Kidney tubule cell (primary cell): ENCODE data around the gene SF1.

Source experiments
- DNase-seq: peaks from one replicate; pipeline ENCODE4 v3.0.0-alpha.2; 2018; ENCODE audit warnings: low spot score

The SF1 gene

DNA sequence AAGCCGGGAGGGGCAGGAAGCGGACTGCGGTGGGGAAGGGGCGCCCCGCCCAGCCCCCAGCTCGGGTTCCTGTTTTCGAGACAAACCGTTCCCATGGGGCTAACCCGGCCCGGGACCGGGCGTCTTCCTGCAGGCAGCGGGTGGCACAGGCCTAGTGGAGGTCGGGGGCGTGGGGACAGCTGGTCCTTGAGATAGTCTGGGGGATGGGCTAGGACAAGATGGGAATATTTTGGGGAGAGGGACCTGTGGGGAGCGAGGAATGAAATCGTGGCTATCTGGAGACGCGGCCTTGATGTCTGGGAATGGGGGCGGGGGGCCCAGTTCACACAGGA is 33.2 kb downstream of the SF1 start:
- DNase-seq: no peak

DNA sequence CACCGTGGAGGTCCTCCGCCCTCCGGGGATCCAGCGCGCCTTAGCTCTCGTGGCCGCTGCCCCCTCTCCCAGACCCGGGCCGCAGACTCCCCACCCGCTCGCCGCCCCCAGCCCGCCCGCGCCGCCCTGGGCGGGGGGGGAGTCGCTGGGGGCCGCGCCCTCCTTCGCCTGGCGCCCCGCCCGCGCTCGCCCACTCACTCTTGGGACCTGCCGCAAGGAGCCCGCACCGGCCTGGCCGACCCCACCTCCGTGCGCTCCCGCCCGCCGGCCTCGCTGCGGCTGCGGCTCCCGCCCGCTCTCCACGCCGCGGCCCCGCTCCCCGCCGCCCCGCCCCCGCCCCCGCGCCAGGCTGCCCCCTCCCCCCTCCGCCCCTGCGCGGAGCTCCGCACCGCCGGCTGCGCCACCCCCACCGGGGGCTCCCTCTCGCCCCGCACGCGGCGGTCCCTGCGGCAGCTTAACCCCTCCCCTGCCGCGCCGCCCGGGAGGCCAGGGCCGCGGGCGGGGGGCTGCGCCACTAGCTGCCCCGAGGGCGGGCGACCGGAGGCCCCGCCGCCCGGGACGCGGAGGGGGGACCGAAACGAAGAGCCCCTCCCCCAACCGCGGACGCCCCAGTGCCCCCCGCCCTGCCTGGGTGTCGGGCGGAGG is 33.7 kb downstream of the SF1 start:
- no peak for DNase-seq

DNA sequence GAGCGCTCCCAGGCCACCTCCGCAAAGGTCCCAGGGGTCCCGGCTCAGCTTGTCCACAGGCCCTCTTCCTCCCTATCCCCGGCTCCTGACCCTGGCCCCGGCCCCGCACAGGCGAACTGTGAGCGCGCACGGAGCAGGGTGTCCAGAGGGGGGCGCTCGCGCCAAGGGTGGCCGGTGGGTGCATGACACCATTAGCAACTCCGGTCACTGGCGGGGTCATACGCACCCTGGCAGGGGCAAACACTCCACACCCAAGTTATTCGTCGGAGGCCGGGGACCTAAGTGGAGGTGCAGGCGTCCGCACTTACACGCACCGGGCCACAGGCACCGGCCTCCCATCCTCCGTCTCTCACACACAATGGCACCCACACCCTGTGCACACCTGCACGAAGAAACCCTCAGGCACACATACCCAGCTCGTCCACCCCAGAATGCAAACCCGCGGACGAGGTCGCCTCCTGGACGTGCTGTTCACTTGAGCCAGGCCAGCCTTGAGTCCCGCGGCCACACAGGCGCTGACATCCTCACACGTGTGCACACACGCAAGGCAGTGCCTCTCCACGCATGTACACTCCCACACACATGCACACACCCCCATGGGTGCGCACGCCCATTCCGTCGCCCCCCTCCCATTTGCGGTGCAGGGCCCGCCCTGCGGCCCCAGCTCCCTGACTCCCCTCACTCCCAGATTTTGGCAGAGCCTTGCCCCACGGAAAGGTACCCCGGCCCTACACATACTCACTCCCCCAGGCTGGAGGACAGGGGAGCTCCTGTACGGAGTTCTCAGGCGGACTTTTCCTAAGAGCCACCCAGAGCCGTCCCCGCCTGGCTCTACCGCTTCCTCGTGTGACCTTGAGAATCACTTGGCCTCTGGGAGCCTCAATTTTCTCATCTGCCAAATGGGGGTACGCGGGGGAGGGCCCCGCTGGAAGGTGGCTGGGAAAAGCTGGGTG is 34.5 kb downstream of the SF1 start, which contains the start of gene RASGRP2:
Gene RASGRP2 (minus strand): TSS at position 552 of the 953 bp plus-strand sequence. CDS start 1,276 bp downstream, outside the sequence.
- peak; percentile 17 for DNase-seq

DNA sequence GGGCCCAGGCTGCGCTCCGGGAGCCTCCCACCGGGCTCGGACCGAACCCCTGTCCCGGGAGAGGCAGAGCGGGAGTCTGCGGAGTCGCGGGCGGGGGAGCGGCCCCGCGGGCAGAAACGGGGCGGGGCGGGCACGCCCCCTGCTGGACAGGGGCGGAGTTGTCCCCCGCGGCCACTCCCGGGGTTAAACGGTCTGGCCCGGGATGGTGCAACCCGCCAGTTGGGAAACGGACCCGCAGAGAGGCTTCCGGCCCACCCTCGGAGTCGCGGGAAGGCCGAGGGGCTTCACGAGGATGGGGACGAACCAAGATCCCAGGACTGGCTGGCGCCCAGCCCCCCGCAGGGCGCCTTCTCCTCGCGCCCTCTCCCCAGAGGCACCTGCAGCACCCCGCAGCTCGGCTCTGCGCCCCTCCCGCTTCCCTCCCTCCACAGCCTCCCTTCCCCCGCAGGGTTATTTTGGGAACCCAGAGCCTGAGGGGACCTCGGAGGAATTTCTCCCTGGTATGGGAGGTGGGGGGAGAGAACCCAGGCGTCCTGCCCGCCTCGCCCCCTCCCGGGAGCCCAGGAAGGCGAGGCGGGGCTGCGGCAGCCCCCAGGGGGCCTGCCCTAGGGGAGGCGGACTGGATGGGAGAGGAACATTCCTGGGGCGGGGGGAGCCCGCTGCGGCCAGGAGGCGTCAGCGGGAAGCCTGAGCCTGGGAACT is 35.3 kb downstream of the SF1 start:
- DNase-seq: peak; percentile 35

DNA sequence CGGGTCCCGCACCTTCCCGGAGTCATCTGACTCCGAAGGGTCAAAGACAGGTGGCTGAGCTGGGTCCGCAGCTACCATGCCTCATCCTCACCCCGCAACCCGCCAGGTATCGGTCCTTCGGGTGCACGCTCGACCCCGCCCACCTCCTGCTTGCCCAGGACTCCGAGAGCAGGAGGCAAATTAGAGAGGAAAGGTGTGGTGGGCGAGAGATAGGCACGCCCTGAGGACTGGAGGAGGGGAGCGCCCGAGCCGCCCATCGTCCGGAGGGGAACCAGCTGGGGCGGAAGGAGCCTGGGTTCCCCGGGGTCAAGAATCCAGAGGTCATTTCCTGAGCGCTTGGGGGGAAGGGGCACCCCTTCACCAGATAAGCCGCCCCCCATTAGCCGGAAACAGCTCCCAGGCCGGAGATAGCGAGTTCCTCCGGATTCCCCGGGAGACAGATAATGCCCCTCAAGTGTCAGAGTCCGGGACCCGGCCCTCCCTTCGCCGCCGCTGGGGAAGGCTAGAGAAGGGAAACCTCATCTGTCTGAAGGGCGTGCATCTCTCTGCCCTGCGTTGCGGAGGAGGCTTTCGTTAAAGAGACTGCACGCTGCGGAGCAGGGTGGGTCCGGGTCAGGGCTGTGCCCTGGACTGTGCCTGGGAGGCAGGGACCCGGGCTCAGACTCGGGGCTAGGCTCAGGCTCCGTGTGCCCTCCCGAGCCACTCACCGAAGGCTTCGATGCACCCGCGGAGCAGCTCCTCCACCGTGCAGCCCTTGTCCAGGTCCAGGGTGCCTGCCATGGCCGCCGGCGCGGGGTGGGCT is 36.1 kb downstream of the SF1 start:
- DNase-seq: no peak

- DNase-seq: no peak
Observed at GRCh38 chr11:64741375-64742086, 36.8 kb downstream of the SF1 start.

- no peak for DNase-seq
Observed at GRCh38 chr11:64739871-64740270, 38.5 kb downstream of the SF1 start.

- no peak for DNase-seq
Observed at GRCh38 chr11:64736654-64737053, 41.7 kb downstream of the SF1 start.

DNA sequence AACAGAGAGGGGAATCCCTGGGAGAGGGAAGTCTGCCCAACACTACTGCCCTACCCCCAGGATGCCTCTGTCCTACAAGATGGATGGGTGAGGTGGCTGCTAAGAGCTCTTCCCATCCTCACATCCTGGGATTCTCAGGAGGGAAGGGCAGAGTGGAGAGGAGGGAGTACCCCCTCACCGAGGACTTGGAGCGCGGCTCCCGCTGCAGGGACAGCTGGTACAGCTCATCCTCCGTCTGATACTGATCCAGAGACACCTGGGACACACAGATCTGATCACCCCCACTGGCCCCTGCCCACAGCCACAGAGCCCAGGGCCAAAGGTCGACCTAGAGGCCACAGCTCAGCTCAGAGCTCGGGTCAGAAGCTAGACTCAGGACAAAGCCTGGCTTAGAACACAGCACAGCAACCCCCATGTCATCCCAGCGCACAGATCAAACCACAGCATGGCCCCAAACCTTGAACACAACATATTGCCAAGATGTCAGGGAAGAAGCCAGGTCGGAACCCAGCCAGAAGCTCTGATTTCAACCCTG is 42.5 kb downstream of the SF1 start:
- no peak for DNase-seq

DNA sequence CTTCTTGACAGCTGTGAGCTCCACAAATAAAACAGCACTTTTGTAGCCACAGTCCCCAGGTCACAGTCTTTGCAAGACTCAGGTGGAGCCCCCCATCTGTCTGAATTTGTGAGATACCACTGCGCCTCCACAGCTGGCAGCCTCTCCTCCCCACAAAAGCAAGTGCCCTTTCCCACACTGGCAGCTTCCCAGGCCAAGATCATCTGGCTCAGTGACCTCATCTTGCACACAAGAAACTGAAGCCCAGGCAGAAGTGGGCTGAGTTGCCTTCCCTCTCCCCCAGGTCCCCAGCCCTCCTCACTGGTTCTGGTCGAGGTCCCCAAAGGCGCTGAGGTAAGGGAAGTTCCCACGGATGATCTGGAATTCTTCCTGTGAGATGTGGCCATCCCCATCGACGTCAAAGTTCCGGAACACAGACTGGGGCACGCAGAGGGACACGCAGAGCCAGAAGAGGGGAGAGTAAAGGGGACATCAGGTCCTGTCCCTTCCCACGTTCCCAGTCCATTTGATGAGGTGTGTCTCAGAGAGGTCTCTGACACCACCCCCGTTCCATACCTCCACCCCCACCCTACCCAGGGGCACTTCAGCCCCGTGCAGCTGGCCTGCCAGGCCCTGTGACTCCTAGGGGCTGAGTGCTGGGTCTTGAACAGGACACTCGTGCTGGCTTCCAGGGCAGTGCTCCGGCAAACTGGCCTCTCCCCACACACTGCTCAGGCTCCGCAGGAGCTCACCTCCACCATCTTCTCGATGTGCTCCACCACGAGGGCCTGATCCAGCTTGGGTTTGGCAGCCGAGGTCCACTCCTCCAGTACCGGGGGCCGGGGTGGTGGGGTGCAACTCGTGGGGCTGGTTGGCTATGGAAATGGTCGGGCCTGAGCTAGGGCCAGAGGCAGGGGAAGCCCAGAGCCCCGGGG is 43.3 kb downstream of the SF1 start:
- DNase-seq: no peak

- no peak for DNase-seq
Observed at GRCh38 chr11:64731601-64732000, 46.7 kb downstream of the SF1 start.

DNA sequence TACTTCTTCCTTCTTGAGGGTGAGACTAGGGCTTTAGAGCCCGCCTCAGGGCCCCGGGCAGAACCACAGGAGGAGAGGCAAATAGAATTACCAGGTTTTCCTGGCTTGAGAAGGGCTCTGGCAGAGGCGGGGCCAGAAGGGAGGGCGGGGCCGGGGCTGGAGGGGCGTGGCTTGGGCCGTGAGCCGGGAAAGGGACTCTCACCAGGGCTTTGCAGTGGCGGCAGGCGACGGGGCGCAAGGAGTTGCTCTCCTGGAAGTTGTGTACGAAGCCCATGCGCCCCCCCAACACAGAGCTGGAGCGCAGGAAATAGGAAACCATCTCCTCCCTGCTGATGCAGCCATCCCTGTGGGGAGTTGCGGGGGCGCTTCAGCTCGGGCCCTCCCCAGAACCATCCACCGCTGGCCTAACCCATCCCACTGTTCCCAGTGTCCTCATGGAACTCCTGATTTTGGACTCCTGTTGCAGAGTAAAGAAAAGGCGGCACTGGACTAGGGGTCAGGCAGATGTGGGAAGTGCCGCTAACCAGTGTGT is 48.4 kb downstream of the SF1 start:
- peak; percentile 9 for DNase-seq

- DNase-seq: no peak
Observed at GRCh38 chr11:64728757-64729365, 49.5 kb downstream of the SF1 start.

- no peak for DNase-seq
Observed at GRCh38 chr11:64726867-64727530, 51.3 kb downstream of the SF1 start.

DNA sequence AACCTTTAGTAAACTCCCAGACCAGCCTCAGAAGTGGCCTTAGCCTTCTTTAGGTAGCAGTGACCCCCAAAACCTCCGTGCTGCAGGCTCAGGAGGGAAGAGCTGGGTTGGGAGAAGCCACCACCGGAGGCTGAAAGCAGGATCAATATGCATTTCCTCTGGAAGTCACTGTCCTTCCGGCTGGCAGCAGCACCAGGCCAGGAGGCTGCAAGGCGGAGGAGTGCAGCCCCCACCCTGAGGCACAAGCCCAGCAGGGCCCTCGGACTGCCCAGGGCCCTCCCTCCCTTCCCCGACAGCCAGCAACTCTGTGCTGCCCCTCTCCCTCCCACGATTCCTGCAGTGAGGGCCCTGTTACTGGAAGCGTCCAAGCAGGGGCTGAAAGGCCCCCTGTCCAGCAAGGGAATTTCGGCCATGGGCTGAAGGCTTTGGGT is 52.1 kb downstream of the SF1 start:
- no peak for DNase-seq

DNA sequence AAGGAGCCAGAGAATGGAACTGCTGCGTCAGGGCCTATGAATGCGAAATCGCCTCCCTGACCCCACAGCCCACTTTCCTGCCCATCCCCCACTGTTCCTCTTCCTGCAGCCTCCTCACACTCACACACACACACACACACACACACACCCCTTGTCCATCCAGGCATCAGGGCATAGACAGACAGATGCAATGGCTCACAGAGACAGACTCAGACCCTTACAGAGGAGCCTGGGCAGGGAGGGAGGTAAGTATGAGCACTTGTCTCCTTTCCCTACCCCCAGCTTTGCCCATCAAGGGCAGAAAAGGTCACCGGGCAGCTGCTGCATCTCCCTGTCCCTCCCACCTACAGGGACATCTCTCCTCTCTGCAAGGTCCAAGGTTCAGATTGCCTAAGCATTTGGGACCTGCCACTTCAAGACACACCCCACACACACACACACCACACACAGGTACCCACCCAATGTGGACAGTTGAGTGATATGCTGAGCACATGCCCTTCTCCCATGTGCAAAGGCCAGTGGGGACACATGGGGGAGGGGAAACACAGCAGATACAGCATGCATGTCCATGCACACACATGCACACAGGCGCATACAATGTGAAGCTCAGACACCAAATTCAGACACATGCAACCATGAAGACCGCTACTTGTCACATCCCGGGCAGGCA is 53.3 kb downstream of the SF1 start:
- no peak for DNase-seq

DNA sequence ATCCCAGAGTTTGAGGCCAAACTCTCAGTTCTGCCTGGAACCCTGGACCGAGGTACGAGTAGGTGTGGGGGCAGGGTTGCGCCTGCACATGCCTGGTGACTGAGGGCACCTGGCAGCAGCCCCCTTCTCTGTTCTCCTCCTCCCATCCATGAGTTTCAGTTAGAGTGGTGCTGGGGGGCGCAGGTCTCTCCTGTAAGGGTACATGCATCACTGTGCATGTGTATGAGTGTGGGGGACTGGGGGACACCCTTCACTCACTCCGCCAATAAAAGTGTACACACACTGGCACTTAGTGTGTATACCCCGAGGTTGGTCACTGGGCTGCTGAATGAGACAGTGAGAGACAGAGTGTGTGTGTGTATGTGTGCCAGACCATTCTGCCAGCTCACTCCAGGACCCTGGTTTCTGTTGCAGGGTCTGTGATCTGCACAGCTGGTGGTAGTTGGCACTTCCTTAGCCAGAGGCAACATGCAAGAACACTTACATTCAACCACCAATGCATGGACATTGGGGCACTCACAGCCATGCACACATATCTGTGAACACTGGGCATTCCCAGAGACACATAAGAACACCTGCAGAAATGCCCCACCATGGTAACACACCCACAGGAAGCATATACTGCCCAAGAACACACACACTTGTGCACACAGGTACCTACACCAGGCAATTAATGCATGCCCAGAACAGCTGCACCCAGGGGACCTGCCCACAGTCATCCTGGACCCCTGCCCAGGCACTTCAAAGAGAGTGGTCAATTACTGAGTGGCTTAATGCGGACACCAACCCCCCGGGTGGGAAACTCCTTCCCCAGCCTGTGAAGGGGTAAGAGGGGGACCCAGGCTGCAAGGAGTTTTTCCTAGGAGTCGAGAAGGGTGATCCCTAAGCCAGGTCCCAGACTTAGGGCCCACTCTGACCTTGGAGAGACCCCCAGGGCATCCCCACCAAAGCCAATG is 54.2 kb downstream of the SF1 start:
- DNase-seq: no peak
